NB4 (cell line): ENCODE results near the gene PRDM15.

ENCODE experiments used
- DNase-seq: peaks from one replicate; pipeline ENCODE4 v3.0.0; 2010; ENCODE audit warnings: low read depth
- H3K4me3 ChIP-seq: one replicate; pipeline ENCODE4 v1.5.1; 2011; ENCODE audit warnings: mild to moderate bottlenecking, low read depth, low read length, moderate library complexity
- MYC ChIP-seq: IDR thresholded peaks from 2 replicates; pipeline ENCODE4 v1.6.1; 2011; ENCODE audit warnings: low read depth, low read length
- POLR2A ChIP-seq: IDR thresholded peaks from 2 replicates; pipeline ENCODE4 v1.6.1; 2011; ENCODE audit warnings: mild to moderate bottlenecking; ENCODE audit not compliant: insufficient read length; ENCODE audit errors: extremely low read depth
- TF ChIP-seq, protein P1 (sequence below): IDR thresholded peaks from 2 replicates; pipeline ENCODE4 v1.6.1; 2011; ENCODE audit warnings: low read depth, low read length
- TF ChIP-seq, protein P2 (sequence below): IDR thresholded peaks from one replicate; pipeline ENCODE4 v1.5.1; 2012; ENCODE audit warnings: low read depth, low read length

Gene PRDM15

DNA sequence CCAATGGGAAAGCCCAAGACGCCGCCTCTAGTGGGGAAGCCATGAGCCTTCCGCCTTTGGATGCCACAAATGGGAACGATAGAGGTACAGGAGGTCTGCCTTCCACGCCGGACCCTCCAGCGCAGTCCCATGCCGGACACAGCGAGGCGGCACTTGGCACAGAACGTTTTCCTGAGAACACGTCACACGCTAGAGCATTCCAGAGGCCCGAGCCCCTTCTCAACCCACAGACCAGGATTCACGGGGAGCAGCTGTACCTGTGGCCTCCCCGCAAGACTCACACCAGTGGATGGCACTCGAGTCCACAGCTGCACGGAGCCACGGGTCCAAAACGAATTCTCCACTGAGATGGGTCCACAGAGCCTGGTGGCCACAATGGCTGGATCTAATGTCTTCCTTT, 80.8 kb downstream of the PRDM15 start:
- DNase-seq: no peak
- H3K4me3 ChIP-seq: no peak overlapping the region
- TF ChIP-seq, protein P1, sequence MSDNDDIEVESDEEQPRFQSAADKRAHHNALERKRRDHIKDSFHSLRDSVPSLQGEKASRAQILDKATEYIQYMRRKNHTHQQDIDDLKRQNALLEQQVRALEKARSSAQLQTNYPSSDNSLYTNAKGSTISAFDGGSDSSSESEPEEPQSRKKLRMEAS: no peak
- no peak for TF ChIP-seq POLR2A
- TF ChIP-seq, protein P2, sequence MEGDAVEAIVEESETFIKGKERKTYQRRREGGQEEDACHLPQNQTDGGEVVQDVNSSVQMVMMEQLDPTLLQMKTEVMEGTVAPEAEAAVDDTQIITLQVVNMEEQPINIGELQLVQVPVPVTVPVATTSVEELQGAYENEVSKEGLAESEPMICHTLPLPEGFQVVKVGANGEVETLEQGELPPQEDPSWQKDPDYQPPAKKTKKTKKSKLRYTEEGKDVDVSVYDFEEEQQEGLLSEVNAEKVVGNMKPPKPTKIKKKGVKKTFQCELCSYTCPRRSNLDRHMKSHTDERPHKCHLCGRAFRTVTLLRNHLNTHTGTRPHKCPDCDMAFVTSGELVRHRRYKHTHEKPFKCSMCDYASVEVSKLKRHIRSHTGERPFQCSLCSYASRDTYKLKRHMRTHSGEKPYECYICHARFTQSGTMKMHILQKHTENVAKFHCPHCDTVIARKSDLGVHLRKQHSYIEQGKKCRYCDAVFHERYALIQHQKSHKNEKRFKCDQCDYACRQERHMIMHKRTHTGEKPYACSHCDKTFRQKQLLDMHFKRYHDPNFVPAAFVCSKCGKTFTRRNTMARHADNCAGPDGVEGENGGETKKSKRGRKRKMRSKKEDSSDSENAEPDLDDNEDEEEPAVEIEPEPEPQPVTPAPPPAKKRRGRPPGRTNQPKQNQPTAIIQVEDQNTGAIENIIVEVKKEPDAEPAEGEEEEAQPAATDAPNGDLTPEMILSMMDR: no peak
- TF ChIP-seq MYC: no peak

DNA sequence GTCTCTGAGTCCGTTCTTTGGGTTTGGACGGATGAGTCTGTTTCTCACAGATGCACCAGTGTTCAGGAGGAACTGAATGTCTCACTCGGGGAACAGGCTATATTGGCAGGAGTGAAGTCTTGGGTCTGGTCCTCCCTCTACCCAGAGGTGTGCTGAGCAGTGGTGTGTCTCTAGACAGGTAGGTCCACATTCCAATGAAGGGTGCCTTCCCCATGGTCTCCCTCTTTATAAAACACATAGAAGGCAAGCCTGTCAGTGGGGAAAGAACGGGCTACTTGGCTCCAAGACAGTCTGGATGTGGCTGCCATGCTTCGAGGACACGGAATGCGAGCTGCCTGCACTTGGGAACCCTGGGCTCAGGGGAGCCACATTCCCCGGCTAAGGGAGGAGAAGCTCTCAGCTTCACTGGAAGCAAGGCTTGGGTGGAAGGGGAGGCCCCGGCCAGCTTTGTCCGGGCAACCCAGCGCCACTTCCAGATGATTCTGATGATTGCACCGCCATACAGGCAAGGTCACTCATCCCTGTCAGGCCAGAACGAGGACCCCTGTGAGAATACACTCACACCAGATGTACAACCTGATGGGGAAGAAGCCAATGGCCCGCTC, 82.6 kb downstream of the PRDM15 start:
- no peak for DNase-seq
- H3K4me3 ChIP-seq: no peak overlapping the region
- TF ChIP-seq, protein P1: no peak
- TF ChIP-seq POLR2A (no peak), MYC (no peak)
- TF ChIP-seq, protein P2: no peak

DNA sequence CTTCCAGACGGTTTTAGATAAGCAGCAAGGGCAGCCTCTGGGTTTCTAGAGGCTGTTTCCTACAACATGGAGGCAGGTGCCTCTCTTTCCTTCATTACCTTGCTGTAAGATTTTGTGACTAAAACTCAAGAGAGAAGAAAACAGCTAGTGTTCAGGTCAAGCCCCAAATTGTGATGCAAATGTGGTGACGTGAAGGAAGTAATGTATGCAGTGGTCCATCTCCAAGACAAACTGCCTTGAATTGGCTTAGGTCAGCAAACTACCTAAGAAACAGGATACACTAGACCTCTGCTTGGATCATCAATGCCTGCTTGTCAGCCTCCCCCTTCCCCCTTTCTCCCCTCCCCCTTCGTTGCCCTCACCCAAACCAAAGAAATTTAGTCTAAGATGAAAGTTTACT, 83.4 kb downstream of the PRDM15 start:
- TF ChIP-seq MYC (no peak), POLR2A (no peak)
- TF ChIP-seq, protein P1: no peak
- TF ChIP-seq, protein P2: no peak
- no peak for DNase-seq

DNA sequence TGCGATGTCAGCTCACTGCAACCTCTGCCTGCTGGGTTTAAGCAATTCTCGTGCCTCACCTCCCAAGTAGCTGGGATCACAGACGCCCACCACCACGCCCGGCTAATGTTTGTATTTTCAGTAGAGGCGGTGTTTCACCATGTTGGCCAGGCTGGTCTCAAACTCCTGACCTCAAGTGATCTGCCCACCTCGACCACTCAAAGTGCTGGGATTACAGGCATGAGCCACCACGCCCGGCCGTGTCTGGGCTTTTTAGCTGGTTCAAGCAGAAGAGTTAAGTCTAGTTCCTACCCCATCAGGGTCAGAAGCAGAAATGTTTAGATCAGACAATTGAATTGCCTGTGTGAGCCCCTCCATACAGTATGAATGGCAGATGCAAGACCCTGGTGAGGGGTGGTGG, 84.5 kb downstream of the PRDM15 start:
- TF ChIP-seq MYC (no peak), POLR2A (no peak)
- TF ChIP-seq, protein P1: no peak
- TF ChIP-seq, protein P2: no peak
- no peak overlapping the region for H3K4me3 ChIP-seq
- no peak for DNase-seq

More for the DNA sequence above, 83.4 kb downstream of the PRDM15 start:
- no peak overlapping the region for H3K4me3 ChIP-seq

DNA sequence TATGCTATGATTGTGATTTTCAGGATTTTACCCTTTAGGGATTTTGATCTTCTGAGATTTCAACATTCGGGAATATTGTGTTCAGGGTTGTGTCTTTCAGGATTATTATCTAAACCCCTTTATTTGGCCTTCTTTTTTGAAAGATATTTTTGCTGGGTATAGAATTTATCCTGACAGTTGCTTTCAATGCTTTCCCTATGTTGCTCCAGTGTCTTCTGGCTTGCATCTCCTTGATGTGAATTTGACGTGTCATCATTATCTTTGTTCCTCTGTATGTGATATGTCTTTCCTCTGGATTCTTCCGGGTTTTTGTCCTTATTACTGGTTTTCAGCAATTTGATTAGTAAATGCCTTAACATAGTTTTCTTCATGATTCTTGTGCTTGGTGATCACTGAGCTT, 86.4 kb downstream of the PRDM15 start:
- TF ChIP-seq MYC (no peak), POLR2A (no peak)
- TF ChIP-seq, protein P1: no peak
- TF ChIP-seq, protein P2: no peak
- H3K4me3 ChIP-seq: no peak overlapping the region
- no peak for DNase-seq
